Erythroblast (primary cell): ENCODE data around the gene AATF.

Experiments used
- GATA1 ChIP-seq: IDR thresholded peaks from 2 replicates; pipeline ENCODE4 v1.6.1; 2011; ENCODE audit warnings: low read depth, mild to moderate bottlenecking, control low read depth, low read length, moderate library complexity
- POLR2A ChIP-seq: IDR thresholded peaks from 2 replicates; pipeline ENCODE4 v1.6.1; 2011; ENCODE audit warnings: mild to moderate bottlenecking, low read length

DNA sequence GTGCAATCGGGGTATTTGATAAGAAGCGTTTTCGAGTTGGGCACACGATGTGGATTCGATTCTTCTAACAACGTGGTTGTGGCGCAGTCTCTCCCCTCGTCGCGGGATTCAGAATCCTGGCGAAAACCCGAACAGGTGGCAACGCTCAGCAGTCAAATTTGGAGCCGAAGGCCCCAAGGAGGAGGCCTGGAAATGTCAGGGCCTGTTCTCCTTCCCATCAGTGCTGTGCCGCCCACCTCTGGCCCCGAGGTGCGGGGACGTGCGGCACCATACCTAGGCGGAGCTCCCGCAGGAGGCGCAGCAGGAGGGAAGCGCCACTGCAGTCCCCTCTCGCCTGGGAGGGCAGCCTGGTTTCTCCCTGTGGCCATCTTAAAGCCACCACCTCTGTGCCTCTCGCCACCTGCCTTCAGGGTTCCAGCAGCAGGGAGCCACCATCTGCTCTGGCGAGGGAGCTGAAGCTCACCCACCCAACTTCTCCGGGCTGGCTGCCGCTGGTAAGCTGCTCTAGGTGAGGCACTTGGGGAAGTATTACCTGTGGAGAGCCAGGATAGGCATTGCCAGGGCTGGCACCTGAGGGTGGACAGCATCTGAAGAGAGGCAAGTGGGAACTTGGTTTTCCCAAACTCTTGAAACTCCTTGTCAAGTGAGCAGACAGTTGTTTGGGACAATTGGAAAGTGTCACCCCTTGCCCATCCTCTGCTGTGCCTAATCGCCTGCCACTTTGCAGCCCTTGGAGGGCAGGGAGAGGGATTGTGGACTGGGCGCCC, 2.6 kb upstream of the AATF start:
- TF ChIP-seq POLR2A (no peak), GATA1 (no peak)
